HG03457 (cell line): ENCODE results near the gene PTGER4.

Source experiments
- ATAC-seq: cut with Tn5 transposase; IDR thresholded peaks from one replicate; pipeline ENCODE4 v1.9.1; 2021; ENCODE audit warnings: moderate number of reproducible peaks; ENCODE audit not compliant: unreplicated experiment

PTGER4 gene

GRCh38 chr5:40669606-40670390, 9.9 kb upstream of the PTGER4 start:
- ATAC-seq, result no peak

- ATAC-seq, result no peak
Observed at GRCh38 chr5:40672425-40672824, 7.3 kb upstream of the PTGER4 start.

GRCh38 chr5:40674661-40675235, 5.0 kb upstream of the PTGER4 start:
- ATAC-seq, result no peak

- no peak for ATAC-seq
Observed at GRCh38 chr5:40675396-40676133, 4.2 kb upstream of the PTGER4 start.

- ATAC-seq, result no peak
Observed at GRCh38 chr5:40676613-40677343, 2.9 kb upstream of the PTGER4 start.

GRCh38 chr5:40677456-40677855, 2.3 kb upstream of the PTGER4 start:
- ATAC-seq, result no peak

- ATAC-seq, result no peak
Observed at GRCh38 chr5:40678026-40678425, 1.7 kb upstream of the PTGER4 start.

GRCh38 chr5:40678460-40679147, 1.1 kb upstream of the PTGER4 start:
- ATAC-seq, result no peak

GRCh38 chr5:40679148-40679912, 385 bp upstream of the PTGER4 start:
- peak; percentile 52 for ATAC-seq

- no peak for ATAC-seq
Observed at GRCh38 chr5:40680741-40681362, 1.1 kb downstream of the PTGER4 start.

GRCh38 chr5:40681363-40682153, 1.8 kb downstream of the PTGER4 start:
- ATAC-seq, result no peak

GRCh38 chr5:40682154-40683017, 2.7 kb downstream of the PTGER4 start:
- no peak for ATAC-seq

GRCh38 chr5:40683305-40683704, 3.6 kb downstream of the PTGER4 start:
- no peak for ATAC-seq

- ATAC-seq, result no peak
Observed at GRCh38 chr5:40685193-40685592, 5.5 kb downstream of the PTGER4 start.

- no peak for ATAC-seq
Observed at GRCh38 chr5:40685976-40686486, 6.3 kb downstream of the PTGER4 start.

GRCh38 chr5:40687321-40687720, 7.6 kb downstream of the PTGER4 start:
- no peak for ATAC-seq

GRCh38 chr5:40688127-40688761, 8.5 kb downstream of the PTGER4 start:
- ATAC-seq, result no peak
